Measurements from ENCODE around the gene ONECUT3. TPM values are rescaled to one million over a fixed set of nuclear protein-coding genes. Genes with fewer than 3 reads are reported as not detected.

ONECUT3 gene
- polyA plus RNA-seq, 1 of the 3 experiments (the other 2 are of a cell fraction), result not detected

DNA sequence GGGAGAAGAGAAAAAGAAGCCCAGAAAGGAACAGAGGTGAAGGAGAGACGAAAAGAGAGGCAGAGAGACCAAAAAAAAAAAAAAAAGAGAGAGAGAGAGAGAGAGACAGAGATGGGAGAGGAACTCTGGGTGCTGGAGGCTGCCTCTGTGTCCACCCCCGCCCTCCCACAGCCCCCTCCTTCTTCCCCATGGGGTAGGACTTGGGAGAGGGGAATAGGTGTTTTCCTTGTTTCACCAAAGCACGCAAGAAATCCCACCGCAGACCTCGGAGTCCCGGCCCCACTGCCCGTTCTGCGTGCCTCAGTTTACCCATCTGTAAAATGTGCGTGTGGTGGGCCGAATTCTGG, 4.9 kb downstream of the ONECUT3 start:
- no peaks in the 10 kb centered on the region for H3F3A ChIP-seq (replicated peaks; ENCODE audit: insufficient read depth)
- under 1% methylated on average over 8 of the region's 10 CpGs for WGBS (ENCODE audit: low lambda C conversion rate)
- H3K79me2 ChIP-seq (ENCODE audit: insufficient read depth), result no peaks in the 10 kb centered on the region
- no peaks in the 10 kb centered on the region for H3K36me3 ChIP-seq (replicated peaks in 1 of 2; ENCODE audit: control insufficient read depth in 1 of 2, insufficient read depth in 2 of 2, low read length in 1 of 2)
- H3K4me1 ChIP-seq (ENCODE audit: control insufficient read depth in 1 of 2, insufficient read depth in 2 of 2, low read depth in 1 of 2, low read length in 1 of 2), result no peaks in the 10 kb centered on the region
- ChIA-PET CTCF (interaction anchor here (1.3 to 1.4 kb wide), 2 partner anchors 9 to 212 kb away, joined by 3 to 4 read pairs; no protein-coding TSS in a partner anchor), POLR2A (no interaction called here)
- H3K9me3 ChIP-seq, result no peaks in the 10 kb centered on the region
- peaks cover 26% of the 10 kb centered on the region for H4K20me1 ChIP-seq (ENCODE audit: insufficient read depth)
- H3K4me2 ChIP-seq, result no peak overlapping the region
- H3K27me3 ChIP-seq (ENCODE audit: insufficient read depth), result peaks cover 85% of the 10 kb centered on the region
- H3K9ac ChIP-seq, result no peak overlapping the region
- H2AFZ ChIP-seq (ENCODE audit: low read depth), result no peak overlapping the region
- no peak overlapping the region for H3K4me3 ChIP-seq (ENCODE audit: low read depth in 2 of 2, low read length in 1 of 2)
- H3K27ac ChIP-seq (ENCODE audit: low read depth in 2 of 2, low read length in 1 of 2), result no peak overlapping the region
- DNase-seq, result no peak
- TF ChIP-seq RFX5 (IDR thresholded peaks at IDR 0.05; ENCODE audit: low read length) (no peak), FOSL2 (IDR thresholded peaks at IDR 0.05; ENCODE audit: borderline replicate concordance, low read depth) (no peak), TAF1 (IDR thresholded peaks at IDR 0.05; ENCODE audit: borderline replicate concordance, low read depth, low read length) (no peak), NFIC (IDR thresholded peaks at IDR 0.05; ENCODE audit: borderline replicate concordance) (no peak), EP300 (IDR thresholded peaks at IDR 0.05; ENCODE audit: borderline replicate concordance in 1 of 2, low read depth in 1 of 2, low read length in 1 of 2) (no peak)
- TF ChIP-seq, protein P1, sequence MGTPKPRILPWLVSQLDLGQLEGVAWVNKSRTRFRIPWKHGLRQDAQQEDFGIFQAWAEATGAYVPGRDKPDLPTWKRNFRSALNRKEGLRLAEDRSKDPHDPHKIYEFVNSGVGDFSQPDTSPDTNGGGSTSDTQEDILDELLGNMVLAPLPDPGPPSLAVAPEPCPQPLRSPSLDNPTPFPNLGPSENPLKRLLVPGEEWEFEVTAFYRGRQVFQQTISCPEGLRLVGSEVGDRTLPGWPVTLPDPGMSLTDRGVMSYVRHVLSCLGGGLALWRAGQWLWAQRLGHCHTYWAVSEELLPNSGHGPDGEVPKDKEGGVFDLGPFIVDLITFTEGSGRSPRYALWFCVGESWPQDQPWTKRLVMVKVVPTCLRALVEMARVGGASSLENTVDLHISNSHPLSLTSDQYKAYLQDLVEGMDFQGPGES (IDR thresholded peaks at IDR 0.05; ENCODE audit: low read depth, low read length), result no peak
- TF ChIP-seq, protein P2, sequence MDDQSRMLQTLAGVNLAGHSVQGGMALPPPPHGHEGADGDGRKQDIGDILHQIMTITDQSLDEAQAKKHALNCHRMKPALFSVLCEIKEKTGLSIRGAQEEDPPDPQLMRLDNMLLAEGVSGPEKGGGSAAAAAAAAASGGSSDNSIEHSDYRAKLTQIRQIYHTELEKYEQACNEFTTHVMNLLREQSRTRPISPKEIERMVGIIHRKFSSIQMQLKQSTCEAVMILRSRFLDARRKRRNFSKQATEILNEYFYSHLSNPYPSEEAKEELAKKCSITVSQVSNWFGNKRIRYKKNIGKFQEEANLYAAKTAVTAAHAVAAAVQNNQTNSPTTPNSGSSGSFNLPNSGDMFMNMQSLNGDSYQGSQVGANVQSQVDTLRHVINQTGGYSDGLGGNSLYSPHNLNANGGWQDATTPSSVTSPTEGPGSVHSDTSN (IDR thresholded peaks at IDR 0.05), result no peak
- H3K9me2 ChIP-seq, result no peaks in the 10 kb centered on the region

DNA sequence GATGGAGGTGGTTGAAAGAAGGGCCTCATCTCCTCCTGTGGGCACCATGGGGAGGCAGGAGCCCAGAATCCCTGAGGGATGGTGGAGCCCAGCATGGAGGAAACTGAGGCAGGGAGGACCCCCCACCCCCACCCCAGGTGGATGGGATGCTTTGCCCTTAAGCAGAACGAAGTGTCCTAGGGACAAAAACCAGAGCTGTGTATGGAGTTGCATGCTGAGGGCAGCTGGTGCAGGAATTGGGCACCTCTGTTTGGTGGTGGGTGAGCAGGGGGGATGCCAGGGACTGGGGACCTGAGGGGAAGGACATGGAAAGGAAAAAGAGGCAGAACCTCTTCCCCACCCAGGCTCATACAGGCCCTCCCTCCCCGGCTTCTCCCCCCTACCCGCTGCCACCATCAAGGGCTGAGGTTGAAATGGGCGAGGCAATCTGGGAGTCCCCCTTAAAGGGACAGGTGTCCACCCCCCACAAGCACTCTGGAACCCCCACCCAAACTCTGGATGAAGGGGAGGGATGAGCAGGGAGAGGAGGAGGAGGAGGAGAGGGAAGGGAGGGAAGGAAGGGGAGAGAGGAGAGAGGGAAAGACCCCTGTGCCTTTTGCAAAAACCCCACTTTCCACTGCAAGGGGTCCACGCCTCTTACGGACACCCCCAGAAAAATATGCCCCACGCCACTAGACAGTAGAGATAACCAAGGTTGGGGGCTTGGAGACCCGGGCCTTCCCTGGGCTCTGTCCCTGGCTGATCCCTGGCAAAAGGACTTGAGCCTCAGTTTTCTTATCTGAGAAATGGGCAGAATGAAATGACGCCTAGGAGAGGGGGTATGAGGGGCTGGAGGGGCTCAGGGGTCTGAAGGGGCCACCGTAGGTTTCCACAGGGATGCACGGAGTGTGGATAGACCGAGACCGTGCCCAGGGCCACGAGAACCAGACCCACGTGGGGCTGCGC, 5.9 kb downstream of the ONECUT3 start:
- ChIA-PET POLR2A (no interaction called here), CTCF (interaction anchor here (1.0 to 9.3 kb wide), 6 partner anchors 8 to 213 kb away, joined by 3 to 128 read pairs (median 4); no protein-coding TSS in a partner anchor)
- H3K79me2 ChIP-seq (ENCODE audit: insufficient read depth), result no peaks in the 10 kb centered on the region
- no peak for DNase-seq
- H4K20me1 ChIP-seq (ENCODE audit: insufficient read depth), result peaks cover 26% of the 10 kb centered on the region
- no peak overlapping the region for H2AFZ ChIP-seq (ENCODE audit: low read depth)
- H3K27ac ChIP-seq (ENCODE audit: low read depth in 2 of 2, low read length in 1 of 2), result no peak overlapping the region
- H3K4me2 ChIP-seq, result no peak overlapping the region
- H3K9me3 ChIP-seq, result no peaks in the 10 kb centered on the region
- peaks cover 5% of the 10 kb centered on the region for H3F3A ChIP-seq (replicated peaks; ENCODE audit: insufficient read depth)
- TF ChIP-seq FOSL2 (IDR thresholded peaks at IDR 0.05; ENCODE audit: borderline replicate concordance, low read depth), result no peak
- no peak for TF ChIP-seq POLR2AphosphoS5 (IDR thresholded peaks at IDR 0.05; ENCODE audit: low read depth, low read length)
- no peak for TF ChIP-seq FOXJ3 (CRISPR knock-in tag; IDR thresholded peaks at IDR 0.05)
- TF ChIP-seq ELF1 (IDR thresholded peaks at IDR 0.05), result no peak
- no peaks in the 10 kb centered on the region for H3K36me3 ChIP-seq (replicated peaks in 1 of 2; ENCODE audit: control insufficient read depth in 1 of 2, insufficient read depth in 2 of 2, low read length in 1 of 2)
- H3K27me3 ChIP-seq (ENCODE audit: insufficient read depth), result peaks cover 95% of the 10 kb centered on the region
- H3K4me1 ChIP-seq (ENCODE audit: control insufficient read depth in 1 of 2, insufficient read depth in 2 of 2, low read depth in 1 of 2, low read length in 1 of 2), result no peaks in the 10 kb centered on the region
- H3K9me2 ChIP-seq, result no peaks in the 10 kb centered on the region
- no peak overlapping the region for H3K4me3 ChIP-seq (ENCODE audit: low read depth in 2 of 2, low read length in 1 of 2)
- WGBS (ENCODE audit: low lambda C conversion rate), result 2% methylated on average over 12 of the region's 16 CpGs
- H3K9ac ChIP-seq, result no peak overlapping the region
